Activated CD4-positive, alpha-beta memory T cell treated with anti-CD3 and anti-CD28 coated beads, Interleukin-2, amount 10 ng/mL, durations not matched to agents 7 days and 5 days (primary cell): ENCODE results near the gene PHACTR2. TPM values are rescaled to one million over a fixed set of nuclear protein-coding genes. Genes with fewer than 3 reads are reported as not detected.
"Not testable (repeated sequence)": the region's sequence is repeated elsewhere in the genome, so short reads cannot be mapped to it uniquely, and the experiment has no call there.

Experiments
- CTCF ChIA-PET: fragments of 350-600 bp; sonication (Branson Sonifier 250); formaldehyde crosslinking; loops from one replicate; lab custom pipeline; 2021; ENCODE audit warnings: antibody characterized with exemption, inconsistent platforms; lab: Charles Lee
- POLR2A ChIA-PET: fragments of 350-600 bp; sonication (Branson Sonifier 250); formaldehyde crosslinking; loops from one replicate; lab custom pipeline; 2021; ENCODE audit warnings: antibody characterized with exemption; lab: Charles Lee
- DNase-seq: peaks from one replicate; pipeline ENCODE4 v3.0.0-alpha.2; 2020
- H3K27ac Mint-ChIP-seq: one replicate; pipeline ENCODE4 v1.8.0; 2021; ENCODE audit warnings: mild to moderate bottlenecking, mixed read lengths
- H3K27me3 Mint-ChIP-seq: one replicate; pipeline ENCODE4 v1.8.0; 2021; ENCODE audit warnings: mixed read lengths
- H3K36me3 Mint-ChIP-seq: one replicate; pipeline ENCODE4 v1.8.0; 2021; ENCODE audit warnings: low read depth, mixed read lengths
- H3K4me1 Mint-ChIP-seq: one replicate; pipeline ENCODE4 v1.8.0; 2021; ENCODE audit warnings: mixed read lengths
- H3K4me3 Mint-ChIP-seq: one replicate; pipeline ENCODE4 v1.8.0; 2021; ENCODE audit warnings: mild to moderate bottlenecking, mixed read lengths
- H3K9me3 Mint-ChIP-seq: one replicate; pipeline ENCODE4 v1.8.0; 2021; ENCODE audit warnings: mixed read lengths
- total RNA-seq, 2 experiments: library from RNA; stranded (reverse); gene quantifications; one replicate each; pipeline ENCODE4 v1.2.3, GENCODE V29; 2021

The PHACTR2 gene
- total RNA-seq, 2 experiments from 2014 or later: 41.5 to 46.3 TPM

DNA sequence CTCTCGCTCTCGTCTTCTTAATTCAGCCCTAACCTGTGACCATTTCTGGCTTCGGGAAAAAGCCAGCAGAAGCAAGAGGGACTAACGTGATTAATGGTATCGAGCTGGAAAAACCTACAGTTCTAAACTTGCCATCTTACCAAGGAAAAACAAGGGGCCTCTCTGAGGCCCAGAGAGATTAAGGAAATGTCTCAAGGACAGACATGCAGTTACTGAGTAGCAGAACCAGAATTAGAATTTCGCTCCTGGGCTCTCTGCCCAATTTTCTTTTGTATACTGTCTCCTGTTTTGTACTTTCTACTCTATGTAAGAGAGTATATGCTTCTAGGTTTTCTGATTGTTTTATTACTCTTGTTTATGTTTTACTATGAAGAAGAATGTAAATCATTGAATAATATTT is 97.6 kb downstream of the PHACTR2 start:
- ChIA-PET CTCF (no interaction called here), POLR2A (no interaction called here)
- Mint-ChIP-seq H3K36me3 (peaks cover 32% of the 10 kb centered on the region), H3K27ac (no peak overlapping the region), H3K4me3 (no peak overlapping the region), H3K4me1 (no peaks in the 10 kb centered on the region), H3K9me3 (no peaks in the 10 kb centered on the region), H3K27me3 (no peaks in the 10 kb centered on the region)
- no peak for DNase-seq

DNA sequence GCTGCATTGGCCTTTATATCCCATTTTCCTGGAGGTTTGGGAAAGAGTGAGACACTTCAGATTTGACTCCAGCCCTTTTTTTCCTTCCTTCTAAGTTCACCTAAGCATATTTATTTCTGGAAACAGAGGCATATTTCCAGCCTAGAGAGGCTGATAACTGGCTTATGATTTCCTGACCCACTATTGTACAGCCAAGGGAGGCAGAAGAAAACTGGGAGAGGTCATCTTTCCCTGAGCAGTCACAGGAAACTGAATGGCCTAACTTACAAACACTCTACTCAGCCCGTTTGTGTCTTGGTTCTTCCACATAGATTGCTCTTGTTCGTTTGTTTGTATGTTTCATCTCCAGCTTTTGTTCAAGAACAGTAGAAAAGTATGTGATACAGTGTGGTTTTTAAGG is 101.2 kb downstream of the PHACTR2 start:
- Mint-ChIP-seq H3K36me3 (peaks cover 45% of the 10 kb centered on the region), H3K27me3 (no peaks in the 10 kb centered on the region), H3K27ac (no peak overlapping the region), H3K4me3 (no peak overlapping the region), H3K4me1 (no peaks in the 10 kb centered on the region), H3K9me3 (peaks cover 2% of the 10 kb centered on the region)
- CTCF ChIA-PET: no interaction called here
- no peak for DNase-seq
- POLR2A ChIA-PET: no interaction called here

DNA sequence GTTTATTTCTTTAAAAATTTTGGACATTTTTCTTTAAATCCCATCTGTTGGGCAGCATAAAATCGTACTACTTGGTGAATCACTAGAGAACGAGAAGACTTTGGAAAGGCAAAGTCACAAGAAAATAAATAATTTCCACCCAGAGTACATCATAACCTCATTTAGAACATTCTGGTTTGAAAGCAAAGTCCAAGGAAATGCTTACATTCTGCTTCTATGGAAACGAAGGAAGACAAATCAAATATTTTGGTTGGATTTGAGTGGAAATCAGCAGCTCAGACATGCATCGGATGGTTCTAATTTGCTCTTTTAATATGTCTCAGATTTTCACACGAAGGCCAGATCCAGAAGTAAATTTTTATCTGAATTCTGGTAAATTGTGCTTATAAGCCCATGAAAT is 104.7 kb downstream of the PHACTR2 start:
- peaks cover 24% of the 10 kb centered on the region for H3K9me3 Mint-ChIP-seq
- ChIA-PET CTCF (no interaction called here), POLR2A (no interaction called here)
- DNase-seq: no peak
- H3K4me1 Mint-ChIP-seq: no peaks in the 10 kb centered on the region
- H3K27me3 Mint-ChIP-seq: no peaks in the 10 kb centered on the region
- peaks cover 75% of the 10 kb centered on the region for H3K36me3 Mint-ChIP-seq
- H3K27ac Mint-ChIP-seq: no peak overlapping the region
- H3K4me3 Mint-ChIP-seq: no peak overlapping the region

DNA sequence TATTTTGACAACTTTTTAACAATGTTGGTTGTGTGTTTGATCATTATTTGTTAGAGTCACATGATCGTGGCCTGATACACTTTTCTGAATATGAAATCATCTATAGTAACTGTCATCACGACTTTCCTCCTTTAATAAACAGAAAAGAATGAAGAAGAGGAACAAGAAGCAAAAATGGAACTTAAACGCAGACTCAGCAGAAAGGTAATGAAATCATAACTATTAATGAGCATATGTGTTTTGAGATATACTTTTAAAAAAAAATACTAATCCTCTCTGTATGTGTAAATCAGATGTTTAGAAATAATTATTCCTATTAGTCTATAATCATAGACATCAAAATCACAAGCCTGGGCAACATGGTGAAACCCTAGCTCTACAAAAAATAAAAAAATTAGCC is 105.3 kb downstream of the PHACTR2 start:
- Mint-ChIP-seq H3K27me3 (no peaks in the 10 kb centered on the region), H3K4me1 (no peaks in the 10 kb centered on the region), H3K36me3 (peaks cover 71% of the 10 kb centered on the region), H3K4me3 (no peak overlapping the region), H3K9me3 (peaks cover 24% of the 10 kb centered on the region), H3K27ac (no peak overlapping the region)
- no peak for DNase-seq
- ChIA-PET POLR2A (no interaction called here), CTCF (no interaction called here)

DNA sequence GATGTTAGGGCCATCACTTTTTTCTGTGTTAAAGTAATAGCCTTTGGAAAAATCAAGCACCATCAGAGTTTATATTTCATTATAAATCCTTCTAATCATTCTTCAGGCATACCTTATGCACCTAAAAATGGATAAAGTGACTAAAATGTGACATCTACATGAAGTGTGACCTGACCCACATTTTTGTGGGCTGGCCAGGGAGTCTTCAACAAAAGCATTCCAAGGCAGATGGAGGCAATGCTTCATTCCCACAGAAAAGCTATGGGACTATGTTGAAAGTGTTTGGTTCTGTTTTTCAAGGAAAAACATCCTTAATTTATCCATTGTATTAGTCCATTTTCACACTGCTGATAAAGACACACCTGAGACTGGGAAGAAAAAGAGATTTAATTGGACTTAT is 106.6 kb downstream of the PHACTR2 start:
- no peaks in the 10 kb centered on the region for H3K4me1 Mint-ChIP-seq
- H3K27ac Mint-ChIP-seq: no peak overlapping the region
- CTCF ChIA-PET: no interaction called here
- POLR2A ChIA-PET: interaction anchor here (0.8 kb wide), 1 partner anchor 18 kb away, joined by 3 read pairs; no protein-coding TSS in a partner anchor
- H3K27me3 Mint-ChIP-seq: no peaks in the 10 kb centered on the region
- DNase-seq: no peak
- H3K9me3 Mint-ChIP-seq: peaks cover 24% of the 10 kb centered on the region
- peaks cover 67% of the 10 kb centered on the region for H3K36me3 Mint-ChIP-seq
- no peak overlapping the region for H3K4me3 Mint-ChIP-seq

DNA sequence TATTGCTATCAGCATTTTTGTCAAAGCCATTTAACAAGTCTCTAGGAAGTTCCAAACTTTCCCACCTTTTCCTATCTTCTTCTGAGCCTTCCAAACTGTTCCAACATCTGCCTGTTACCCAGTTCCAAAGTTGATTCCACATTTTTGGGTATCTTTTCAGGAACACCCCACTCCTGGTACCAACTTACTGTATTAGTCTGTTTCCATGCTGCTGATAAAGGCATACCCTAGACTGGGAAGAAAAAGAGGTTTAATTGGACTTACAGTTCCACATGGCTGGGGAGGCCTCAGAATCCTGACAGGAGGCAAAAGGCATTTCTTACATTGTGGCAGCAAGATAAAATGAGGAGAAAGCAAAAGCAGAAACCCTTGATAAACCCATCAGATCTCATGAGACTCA is 108.6 kb downstream of the PHACTR2 start:
- H3K27me3 Mint-ChIP-seq, CTCF ChIA-PET, DNase-seq, H3K27ac Mint-ChIP-seq, H3K4me1 Mint-ChIP-seq, H3K4me3 Mint-ChIP-seq, POLR2A ChIA-PET: not testable (repeated sequence)
- peaks cover 71% of the 10 kb centered on the region for H3K36me3 Mint-ChIP-seq
- peaks cover 24% of the 10 kb centered on the region for H3K9me3 Mint-ChIP-seq

DNA sequence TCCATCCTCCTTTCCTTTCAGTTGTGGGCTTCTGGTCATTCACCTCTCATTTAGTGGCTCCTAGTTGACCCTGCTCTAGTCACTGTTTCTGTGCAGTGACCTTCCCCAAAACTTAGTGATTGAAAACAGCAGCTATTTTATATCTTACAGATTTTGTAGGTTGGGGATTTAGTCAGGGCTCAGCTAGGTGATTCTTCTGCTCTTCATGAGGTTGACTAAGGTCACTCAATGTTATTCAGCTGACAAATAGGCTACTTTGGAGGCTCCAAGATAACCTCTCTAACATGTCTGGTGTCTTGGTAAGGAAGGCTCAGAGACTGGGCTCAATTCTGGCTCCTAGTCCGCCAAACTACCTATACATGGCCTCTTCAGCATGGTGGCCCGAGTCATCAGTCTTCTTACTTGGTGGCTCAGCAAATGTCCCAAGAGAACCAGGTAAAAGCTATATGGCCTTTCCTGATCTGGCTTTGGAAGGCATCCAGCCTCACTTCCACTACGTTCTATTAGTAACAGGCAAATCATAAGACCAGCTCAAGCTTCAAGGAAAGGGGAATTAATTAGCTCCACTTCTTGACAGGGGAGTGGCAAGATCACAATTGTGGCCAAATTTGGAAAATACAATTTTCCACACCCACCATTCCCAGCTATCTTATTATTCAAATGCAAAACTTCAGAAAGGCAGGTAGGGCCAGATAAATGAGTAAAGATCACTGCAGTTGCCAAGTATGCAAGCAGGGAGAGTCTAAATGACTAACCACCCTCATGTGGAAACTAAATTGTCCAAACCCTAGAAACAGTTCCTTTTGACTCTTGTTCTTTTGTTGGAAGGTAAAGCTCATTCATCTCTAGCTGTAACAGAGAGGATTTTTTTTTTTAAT is 114.9 kb downstream of the PHACTR2 start:
- no peak overlapping the region for H3K27ac Mint-ChIP-seq
- POLR2A ChIA-PET: no interaction called here
- peaks cover 61% of the 10 kb centered on the region for H3K36me3 Mint-ChIP-seq
- H3K4me1 Mint-ChIP-seq: no peaks in the 10 kb centered on the region
- no peak for DNase-seq
- no peaks in the 10 kb centered on the region for H3K27me3 Mint-ChIP-seq
- CTCF ChIA-PET: no interaction called here
- no peak overlapping the region for H3K4me3 Mint-ChIP-seq
- peaks cover 9% of the 10 kb centered on the region for H3K9me3 Mint-ChIP-seq

DNA sequence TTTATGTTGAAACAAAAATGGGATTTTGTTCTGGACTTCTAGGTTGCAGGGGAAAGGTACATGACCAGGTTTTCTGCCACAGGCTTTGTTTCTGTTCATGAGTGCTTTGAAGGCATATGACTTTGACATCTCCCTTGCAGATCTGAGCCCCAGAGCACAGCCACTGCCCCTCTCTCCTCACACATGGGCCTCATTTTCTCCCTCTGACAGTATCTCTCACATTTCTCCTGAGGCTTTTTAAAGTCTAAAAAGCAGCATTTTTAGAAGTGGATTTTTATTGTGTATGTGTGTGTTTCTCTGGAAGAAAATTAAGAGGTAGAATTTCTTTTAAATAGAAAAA is 115.5 kb downstream of the PHACTR2 start:
- H3K36me3 Mint-ChIP-seq: peaks cover 67% of the 10 kb centered on the region
- no peak for DNase-seq
- H3K4me3 Mint-ChIP-seq: no peak overlapping the region
- H3K27ac Mint-ChIP-seq: no peak overlapping the region
- H3K27me3 Mint-ChIP-seq: no peaks in the 10 kb centered on the region
- POLR2A ChIA-PET: no interaction called here
- H3K9me3 Mint-ChIP-seq: peaks cover 9% of the 10 kb centered on the region
- no peaks in the 10 kb centered on the region for H3K4me1 Mint-ChIP-seq
- CTCF ChIA-PET: no interaction called here

DNA sequence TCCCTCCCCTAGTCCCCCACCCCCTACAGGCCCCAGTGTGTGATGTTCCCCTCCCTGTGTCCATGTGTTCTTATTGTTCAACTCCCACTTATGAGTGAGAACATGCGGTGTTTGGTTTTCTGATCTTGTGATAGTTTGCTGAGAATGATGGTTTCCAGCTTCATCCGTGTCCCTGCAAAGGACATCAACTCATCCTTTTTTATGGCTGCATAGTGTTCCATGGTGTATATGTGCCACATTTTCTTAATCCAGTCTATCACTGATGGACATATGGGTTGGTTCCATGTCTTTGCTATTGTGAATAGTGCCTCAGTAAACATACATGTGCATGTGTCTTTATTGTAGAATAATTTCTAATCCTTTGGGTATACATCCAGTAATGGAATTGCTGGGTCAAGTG is 118.8 kb downstream of the PHACTR2 start:
- CTCF ChIA-PET, H3K27ac Mint-ChIP-seq, DNase-seq, H3K4me3 Mint-ChIP-seq, H3K4me1 Mint-ChIP-seq, H3K27me3 Mint-ChIP-seq, POLR2A ChIA-PET: not testable (repeated sequence)
- Mint-ChIP-seq H3K36me3 (peaks cover 70% of the 10 kb centered on the region), H3K9me3 (peaks cover 26% of the 10 kb centered on the region)

DNA sequence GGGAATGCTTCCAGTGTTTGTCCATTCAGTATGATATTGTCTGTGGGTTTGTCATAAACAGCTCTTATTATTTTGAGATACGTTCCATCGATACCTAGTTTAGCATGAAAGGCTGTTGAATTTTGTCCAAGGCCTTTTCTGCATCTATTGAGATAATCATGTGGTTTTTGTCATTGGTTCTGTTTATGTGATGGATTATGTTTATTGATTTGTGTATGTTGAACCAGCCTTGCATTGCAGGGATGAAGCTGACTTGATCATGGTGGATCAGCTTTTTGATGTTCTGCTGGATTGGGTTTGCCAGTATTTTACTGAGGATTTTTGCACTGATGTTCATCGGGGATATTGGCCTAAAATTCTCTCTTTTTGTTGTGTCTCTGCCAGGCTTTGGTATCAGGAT is 120.7 kb downstream of the PHACTR2 start:
- H3K4me3 Mint-ChIP-seq, POLR2A ChIA-PET, CTCF ChIA-PET, H3K27ac Mint-ChIP-seq, H3K27me3 Mint-ChIP-seq, DNase-seq, H3K4me1 Mint-ChIP-seq: not testable (repeated sequence)
- Mint-ChIP-seq H3K9me3 (peaks cover 17% of the 10 kb centered on the region), H3K36me3 (peaks cover 63% of the 10 kb centered on the region)

DNA sequence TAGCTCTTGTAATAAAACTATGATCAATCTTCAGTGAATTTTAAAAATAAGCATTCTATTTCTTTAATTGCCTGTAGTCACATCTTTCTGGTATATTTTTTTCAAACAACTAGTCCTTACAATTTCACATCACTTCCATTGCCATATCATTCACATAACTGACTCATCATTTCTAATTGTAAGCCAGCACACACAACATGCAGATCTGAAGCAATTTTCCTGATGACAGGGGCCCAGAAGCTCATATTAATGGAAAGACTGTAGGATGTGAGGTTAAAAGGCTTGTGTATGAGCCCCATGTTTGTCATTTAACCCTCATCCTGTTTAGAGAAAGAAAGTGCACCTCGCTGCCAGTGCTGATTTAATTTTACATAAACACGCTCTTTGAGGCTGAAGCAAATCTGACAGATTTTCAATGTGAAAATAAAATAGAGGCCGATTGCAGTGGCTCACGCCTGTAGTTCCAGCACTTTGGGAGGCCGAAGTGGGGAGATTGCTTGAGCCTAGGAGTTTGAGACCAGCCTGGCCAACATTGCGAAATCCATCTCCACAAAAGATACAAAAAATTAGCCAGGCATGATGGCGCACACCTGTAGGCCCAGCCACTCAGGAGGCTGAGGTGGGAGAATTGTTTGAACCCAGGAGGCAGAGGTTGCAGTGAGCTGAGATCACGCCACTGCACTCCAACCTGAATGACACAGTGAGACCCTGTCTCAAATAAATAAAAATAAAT is 125.2 kb downstream of the PHACTR2 start:
- H3K27ac Mint-ChIP-seq: no peak overlapping the region
- DNase-seq: no peak
- CTCF ChIA-PET: no interaction called here
- peaks cover 17% of the 10 kb centered on the region for H3K9me3 Mint-ChIP-seq
- POLR2A ChIA-PET: no interaction called here
- no peak overlapping the region for H3K4me3 Mint-ChIP-seq
- peaks cover 69% of the 10 kb centered on the region for H3K36me3 Mint-ChIP-seq
- peaks cover 24% of the 10 kb centered on the region for H3K4me1 Mint-ChIP-seq
- H3K27me3 Mint-ChIP-seq: no peaks in the 10 kb centered on the region

DNA sequence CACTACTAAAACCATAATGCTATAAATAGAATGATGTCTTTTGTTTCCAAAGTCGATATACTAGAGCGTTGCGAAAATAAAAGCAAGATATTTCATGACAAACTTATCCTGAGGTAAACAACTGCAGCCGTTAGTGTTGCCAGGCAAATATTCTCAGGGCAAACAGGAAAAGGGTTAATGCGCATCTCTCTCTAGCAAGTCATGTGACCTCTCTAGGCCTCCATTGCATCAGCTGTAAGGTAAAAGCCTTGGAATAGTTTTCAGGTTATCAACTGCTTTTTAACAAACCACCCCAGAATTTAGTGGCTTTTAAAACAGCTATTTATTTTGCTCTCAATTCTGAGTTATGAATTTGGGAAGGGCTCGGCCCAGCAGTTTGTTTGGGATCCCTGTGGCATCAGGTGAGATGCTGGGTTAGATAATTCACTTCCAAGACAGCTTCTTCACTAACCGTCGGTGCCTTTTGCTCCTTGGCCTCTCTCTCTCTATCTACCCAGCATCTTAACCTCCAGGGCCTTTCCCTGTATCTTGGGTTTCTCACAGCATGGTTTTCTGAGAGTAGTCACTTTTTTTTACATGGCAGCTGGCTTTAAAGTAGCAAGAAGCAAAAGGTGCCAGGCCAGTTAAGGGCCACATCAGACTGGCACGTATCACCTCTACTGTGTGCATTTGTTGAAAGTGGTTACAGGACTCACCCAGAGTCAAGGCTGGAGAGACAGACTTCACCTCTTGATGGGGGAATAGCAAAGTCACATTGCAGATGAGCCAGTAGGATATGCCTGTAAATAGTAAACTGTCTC is 126.2 kb downstream of the PHACTR2 start:
- Mint-ChIP-seq H3K4me1 (peaks cover 24% of the 10 kb centered on the region), H3K27ac (no peak overlapping the region), H3K36me3 (peaks cover 65% of the 10 kb centered on the region), H3K9me3 (peaks cover 16% of the 10 kb centered on the region), H3K27me3 (no peaks in the 10 kb centered on the region), H3K4me3 (no peak overlapping the region)
- POLR2A ChIA-PET: no interaction called here
- CTCF ChIA-PET: no interaction called here
- no peak for DNase-seq

DNA sequence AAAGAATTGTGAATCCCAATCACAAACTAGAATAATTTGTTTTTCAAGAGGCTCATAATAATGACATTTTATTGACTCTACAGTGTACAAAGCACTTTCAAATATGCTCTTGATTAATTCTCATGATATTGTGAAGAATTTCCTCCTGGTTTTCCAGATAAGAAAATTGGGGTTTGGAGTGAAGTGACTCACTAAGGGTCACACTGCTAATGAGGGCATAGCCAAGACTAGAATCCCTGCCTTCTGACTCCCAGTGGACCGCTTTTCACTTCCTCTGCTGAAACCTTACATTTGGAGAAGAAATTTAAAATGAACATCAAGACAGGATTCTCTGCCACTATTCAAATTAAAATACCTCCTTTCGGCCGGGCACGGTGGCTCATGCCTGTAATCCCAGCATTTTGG is 127.1 kb downstream of the PHACTR2 start:
- CTCF ChIA-PET: no interaction called here
- Mint-ChIP-seq H3K4me1 (peaks cover 24% of the 10 kb centered on the region), H3K4me3 (no peak overlapping the region), H3K27me3 (no peaks in the 10 kb centered on the region), H3K36me3 (peaks cover 56% of the 10 kb centered on the region), H3K9me3 (peaks cover 7% of the 10 kb centered on the region), H3K27ac (no peak overlapping the region)
- DNase-seq: no peak
- POLR2A ChIA-PET: no interaction called here
